Osteoblast (primary cell): ENCODE data around the gene PHOX2A. TPM values are rescaled to one million over a fixed set of nuclear protein-coding genes. Genes with fewer than 3 reads are reported as not detected.
"Not testable (repeated sequence)": the region's sequence is repeated elsewhere in the genome, so short reads cannot be mapped to it uniquely, and the experiment has no call there.

Source experiments
- DNase-seq: peaks from one replicate; pipeline ENCODE4 v3.0.0; 2011; ENCODE audit warnings: low spot score, mixed read lengths; ENCODE audit not compliant: insufficient read length; ENCODE audit errors: missing footprints
- H2AFZ ChIP-seq: 2 replicates; pipeline ENCODE4 v1.6.0; 2011; ENCODE audit warnings: mild to moderate bottlenecking, low read length
- H3K27ac ChIP-seq: 2 replicates; pipeline ENCODE4 v1.5.1; 2011; ENCODE audit warnings: mild to moderate bottlenecking, low read depth, low read length, moderate library complexity
- H3K27me3 ChIP-seq: 2 replicates; pipeline ENCODE4 v1.6.0; 2012; ENCODE audit warnings: mild to moderate bottlenecking, control low read depth, inconsistent platforms, low read length, moderate library complexity; ENCODE audit not compliant: insufficient read depth
- H3K36me3 ChIP-seq: 2 replicates; pipeline ENCODE4 v1.5.1; 2011; ENCODE audit warnings: mild to moderate bottlenecking, low read length, control low read depth, moderate library complexity; ENCODE audit not compliant: insufficient read depth
- H3K4me1 ChIP-seq: 2 replicates; pipeline ENCODE4 v1.5.1; 2011; ENCODE audit warnings: mild to moderate bottlenecking, low read length, control low read depth, moderate library complexity; ENCODE audit not compliant: insufficient read depth
- H3K4me2 ChIP-seq: 2 replicates; pipeline ENCODE4 v1.6.0; 2011; ENCODE audit warnings: mild to moderate bottlenecking, low read length; ENCODE audit not compliant: insufficient read depth
- H3K4me3 ChIP-seq: fragments of 200-600 bp; sonication (generic); 3 replicates; pipeline ENCODE4 v1.5.1; 2012; ENCODE audit warnings: mild to moderate bottlenecking, low read length, inconsistent platforms; ENCODE audit not compliant: insufficient read depth
- H3K79me2 ChIP-seq: 2 replicates; pipeline ENCODE4 v1.6.0; 2012; ENCODE audit warnings: mild to moderate bottlenecking, low read length, control low read depth, inconsistent platforms; ENCODE audit not compliant: insufficient read depth
- H3K9me3 ChIP-seq: 2 replicates; pipeline ENCODE4 v1.5.1; 2011; ENCODE audit warnings: low read depth, low read length, control low read depth
- H4K20me1 ChIP-seq: 2 replicates; pipeline ENCODE4 v1.6.0; 2012; ENCODE audit warnings: mild to moderate bottlenecking, low read length, control low read depth; ENCODE audit not compliant: insufficient read depth
- CTCF ChIP-seq: IDR thresholded peaks from 2 replicates; pipeline ENCODE4 v1.5.1; 2011; ENCODE audit warnings: mild to moderate bottlenecking, low read depth, low read length, moderate library complexity; ENCODE audit errors: extremely low read depth
- total RNA-seq: library from RNA; depleted of rRNA; stranded (reverse); fragments of >200 nt; gene quantifications from 2 replicates; pipeline ENCODE4 v1.2.3, GENCODE V29; 2012

PHOX2A gene
- total RNA-seq = not detected in 2 replicates

GRCh38 chr11:72244060-72244360 lies at the start of gene PHOX2A:
Gene PHOX2A (minus strand): TSS chr11:72244176. CDS start chr11:72244004, 172 bp downstream.
- Histone ChIP-seq H2AFZ (no peak within 1 kb of the TSS), H3K27ac (no peak within 1 kb of the TSS), H4K20me1 (peaks cover 1% of the 10 kb centered on the region), H3K79me2 (no peaks in the 10 kb centered on the region), H3K36me3 (no peaks in the 10 kb centered on the region), H3K4me1 (peaks cover 6% of the 10 kb centered on the region), H3K4me2 (no peak within 1 kb of the TSS), H3K9me3 (no peaks in the 10 kb centered on the region), H3K27me3 (peaks cover 67% of the 10 kb centered on the region), H3K4me3 (no peak within 1 kb of the TSS)
- DNase-seq = peak; percentile 77
- TF ChIP-seq CTCF = no peak

GRCh38 chr11:72293391-72293790 lies 49.4 kb upstream of the PHOX2A start:
- Histone ChIP-seq H3K4me1 (no peaks in the 10 kb centered on the region), H3K4me3 (no peak overlapping the region), H3K36me3 (no peaks in the 10 kb centered on the region), H4K20me1 (no peaks in the 10 kb centered on the region), H2AFZ (no peak overlapping the region), H3K4me2 (no peak overlapping the region), H3K79me2 (no peaks in the 10 kb centered on the region), H3K27me3 (no peaks in the 10 kb centered on the region), H3K9me3 (no peaks in the 10 kb centered on the region), H3K27ac (no peak overlapping the region)
- no peak for DNase-seq
- no peak for TF ChIP-seq CTCF

GRCh38 chr11:72292106-72292785 lies 48.3 kb upstream of the PHOX2A start:
- peak; percentile 75 for DNase-seq
- H3K79me2 ChIP-seq = no peaks in the 10 kb centered on the region
- no peak for TF ChIP-seq CTCF
- H4K20me1 ChIP-seq = no peaks in the 10 kb centered on the region
- H3K36me3 ChIP-seq = no peaks in the 10 kb centered on the region
- H3K4me3 ChIP-seq = no peak overlapping the region
- no peaks in the 10 kb centered on the region for H3K27me3 ChIP-seq
- H3K4me2 ChIP-seq = no peak overlapping the region
- H3K9me3 ChIP-seq = no peaks in the 10 kb centered on the region
- H2AFZ ChIP-seq = no peak overlapping the region
- H3K27ac ChIP-seq = no peak overlapping the region
- H3K4me1 ChIP-seq = no peaks in the 10 kb centered on the region

GRCh38 chr11:72290741-72291140 lies 46.8 kb upstream of the PHOX2A start:
- H3K27me3 ChIP-seq, H3K27ac ChIP-seq, H3K9me3 ChIP-seq, H3K36me3 ChIP-seq, H4K20me1 ChIP-seq, H3K4me3 ChIP-seq, H3K4me2 ChIP-seq, H3K4me1 ChIP-seq, H3K79me2 ChIP-seq, H2AFZ ChIP-seq: not testable (repeated sequence)
- DNase-seq = peak; percentile 73
- TF ChIP-seq CTCF = peak; percentile 60
